ENCODE measurements around the gene SNAPC2. TPM values are rescaled to one million over a fixed set of nuclear protein-coding genes. Genes with fewer than 3 reads are reported as not detected.

SNAPC2 gene
- total RNA-seq, 1 experiment from 2014 or later: 23.2 TPM

GRCh38 chr19:7888145-7888825 is 31.9 kb upstream of the SNAPC2 start, which contains the start of gene LRRC8E (continued):
- TF ChIP-seq ZNF532 (CRISPR knock-in tag; IDR thresholded peaks at IDR 0.05; ENCODE audit: borderline replicate concordance) (no peak), ETV6 (CRISPR knock-in tag; IDR thresholded peaks at IDR 0.05) (peak; percentile 49; the same call in 1 of the 2 replicates), MYBL2 (CRISPR knock-in tag; IDR thresholded peaks at IDR 0.05) (no peak), FOXP1 (CRISPR knock-in tag; IDR thresholded peaks at IDR 0.05; ENCODE audit: borderline replicate concordance) (no peak), RELA (CRISPR knock-in tag; IDR thresholded peaks at IDR 0.05; ENCODE audit: borderline replicate concordance) (peak; percentile 36; the same call in 1 of the 2 replicates), PREB (CRISPR knock-in tag; IDR thresholded peaks at IDR 0.05; ENCODE audit: borderline replicate concordance) (no peak), SMAD3 (CRISPR knock-in tag; IDR thresholded peaks at IDR 0.05; ENCODE audit: borderline replicate concordance) (no peak), ZNF232 (CRISPR knock-in tag; IDR thresholded peaks at IDR 0.05) (no peak), ZNF423 (CRISPR knock-in tag; IDR thresholded peaks at IDR 0.05) (peak; percentile 22; the same call in 1 of the 2 replicates), NR1H2 (CRISPR knock-in tag; IDR thresholded peaks at IDR 0.05) (no peak), CREM (CRISPR knock-in tag; IDR thresholded peaks at IDR 0.05) (no peak), FOXP4 (CRISPR knock-in tag; IDR thresholded peaks at IDR 0.05) (no peak), SP1 (CRISPR knock-in tag; conservative IDR thresholded peaks at IDR 0.05) (peak; percentile 54; the same call in 1 of the 2 replicates), CREB1 (CRISPR knock-in tag; IDR thresholded peaks at IDR 0.05) (no peak), ZNF425 (CRISPR knock-in tag; conservative IDR thresholded peaks at IDR 0.05) (no peak), ZNF138 (CRISPR knock-in tag; conservative IDR thresholded peaks at IDR 0.05) (no peak), ZNF396 (CRISPR knock-in tag; IDR thresholded peaks at IDR 0.05; ENCODE audit: borderline replicate concordance) (no peak)

All from WTC11 (cell line).